PFSK-1 (cell line): ENCODE measurements around the gene MAP1B.

Experiments used
- FOXP2 ChIP-seq: optimal IDR thresholded peaks from 2 replicates; pipeline ENCODE3; 2011; ENCODE audit warnings: borderline replicate concordance, control low read depth, inconsistent platforms; ENCODE audit not compliant: insufficient read depth; ENCODE audit errors: extremely low read length, extremely low read depth
- POLR2AphosphoS5 ChIP-seq: IDR thresholded peaks from 2 replicates; pipeline ENCODE4 v1.6.1; 2012; ENCODE audit warnings: low read depth, mild to moderate bottlenecking, control low read depth, low read length, moderate library complexity
- REST ChIP-seq, 2 experiments: IDR thresholded peaks; 2 replicates each; pipeline versions ENCODE4 v1.6.1 to v1.8.0; 2011 to 2012; ENCODE audit warnings: low read depth in 2 of 2, low read length in 2 of 2, control low read depth in 1 of 2, inconsistent platforms in 1 of 2, mild to moderate bottlenecking in 1 of 2, moderate library complexity in 1 of 2; ENCODE audit not compliant: insufficient read depth in 1 of 2
- SIN3A ChIP-seq: IDR thresholded peaks from 2 replicates; pipeline ENCODE4 v1.6.1; 2012; ENCODE audit warnings: mild to moderate bottlenecking, low read length, moderate library complexity, borderline replicate concordance; ENCODE audit not compliant: insufficient read depth
- TAF1 ChIP-seq: IDR thresholded peaks from 2 replicates; pipeline ENCODE4 v1.6.1; 2012; ENCODE audit warnings: low read length, control low read depth, borderline replicate concordance; ENCODE audit not compliant: insufficient read depth

The MAP1B gene

GRCh38 chr5:72093824-72094223 lies 13.5 kb upstream of the MAP1B start:
- TF ChIP-seq REST (IDR thresholded peaks at IDR 0.05; ENCODE audit: insufficient read depth in 1 of 2, low read depth in 2 of 2, low read length in 2 of 2) (no peak), POLR2AphosphoS5 (no peak), SIN3A (no peak), TAF1 (no peak), FOXP2 (no peak)

DNA sequence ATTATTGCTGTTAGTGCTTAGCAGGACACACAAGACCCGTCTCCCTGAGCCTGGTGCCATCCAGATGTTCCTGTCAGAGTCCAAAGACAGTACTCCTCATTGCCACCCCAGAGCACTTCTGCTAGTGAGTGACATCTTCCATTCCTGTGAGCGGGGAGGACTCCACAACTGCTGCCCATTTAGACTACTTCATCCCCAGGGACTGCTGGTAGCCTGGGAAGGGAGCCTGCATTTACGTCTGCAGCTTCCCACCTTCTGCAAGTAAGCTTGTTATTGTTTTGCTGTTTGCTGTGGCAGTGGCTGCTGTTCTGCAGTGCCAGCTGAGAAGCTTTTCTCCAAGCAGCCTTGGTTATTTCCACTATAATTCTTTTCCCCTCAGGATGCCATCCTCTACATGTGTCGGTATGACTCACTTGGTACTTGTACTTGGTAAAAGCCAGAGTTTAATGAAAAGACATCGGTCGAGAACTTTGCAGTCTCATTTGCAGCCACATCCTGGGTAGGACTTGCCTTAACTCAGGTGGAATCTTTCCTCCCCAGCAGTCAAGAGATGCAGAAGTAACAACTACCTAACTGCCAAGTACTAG lies 10.6 kb upstream of the MAP1B start:
- TF ChIP-seq POLR2AphosphoS5 (no peak), SIN3A (no peak), TAF1 (no peak), FOXP2 (no peak), REST (IDR thresholded peaks at IDR 0.05; ENCODE audit: insufficient read depth in 1 of 2, low read depth in 2 of 2, low read length in 2 of 2) (no peak)

DNA sequence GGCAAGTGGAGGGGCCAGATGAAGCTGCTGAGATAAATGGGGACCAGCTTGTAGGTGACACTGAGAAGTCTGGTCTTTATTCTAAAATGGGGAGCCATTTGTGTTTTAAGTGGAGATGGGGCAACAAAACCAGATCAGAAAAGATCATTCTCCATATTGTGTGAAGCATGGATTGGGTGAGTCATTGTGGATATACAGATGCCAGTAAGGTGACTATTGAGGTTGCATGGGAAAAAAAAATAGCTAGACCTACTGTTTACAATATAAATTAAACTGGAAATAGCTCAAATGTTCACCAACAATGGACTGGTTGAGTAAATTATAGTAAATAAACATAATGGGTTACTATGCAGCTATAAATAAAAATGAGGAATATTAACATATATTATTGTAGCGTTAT lies 5.4 kb upstream of the MAP1B start:
- TF ChIP-seq POLR2AphosphoS5 (no peak), SIN3A (no peak), FOXP2 (no peak), REST (IDR thresholded peaks at IDR 0.05; ENCODE audit: insufficient read depth in 1 of 2, low read depth in 2 of 2, low read length in 2 of 2) (no peak), TAF1 (no peak)

- TF ChIP-seq TAF1 (no peak), REST (IDR thresholded peaks at IDR 0.05; ENCODE audit: insufficient read depth in 1 of 2, low read depth in 2 of 2, low read length in 2 of 2) (no peak), POLR2AphosphoS5 (no peak), FOXP2 (no peak), SIN3A (no peak)
Observed at GRCh38 chr5:72106817-72107130, 501 bp upstream of the MAP1B start.

DNA sequence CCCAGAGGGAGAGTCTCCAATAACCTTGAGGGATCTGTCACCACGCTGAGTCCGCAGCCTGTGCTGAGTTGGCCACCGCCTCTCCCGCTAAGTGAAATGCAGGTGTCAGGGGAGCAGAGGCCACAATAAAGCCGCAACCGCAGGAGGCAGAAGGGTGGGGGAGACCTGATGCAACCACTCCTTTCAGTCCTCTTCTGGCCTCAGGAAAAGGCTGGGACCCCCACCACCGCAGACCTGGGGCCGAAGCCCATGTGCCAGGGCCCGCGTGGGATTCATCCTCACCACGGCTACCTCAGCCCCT lies 576 bp downstream of the MAP1B start:
- no peak for TF ChIP-seq TAF1
- no peak for TF ChIP-seq REST (IDR thresholded peaks at IDR 0.05; ENCODE audit: insufficient read depth in 1 of 2, low read depth in 2 of 2, low read length in 2 of 2)
- TF ChIP-seq SIN3A = no peak
- TF ChIP-seq POLR2AphosphoS5 = no peak
- no peak for TF ChIP-seq FOXP2
